ENCODE data around the gene PHYH.

GRCh38 chr10:13276749-13277365 is 23.0 kb downstream of the PHYH start:
- peak; percentile 39 for TF ChIP-seq CTCF (conservative IDR thresholded peaks at IDR 0.05; ENCODE audit: low read depth, low read length)
- no peak for TF ChIP-seq POLR2A (IDR thresholded peaks at IDR 0.05; ENCODE audit: low read depth, low read length)
- no peak for TF ChIP-seq CEBPB (IDR thresholded peaks at IDR 0.05; ENCODE audit: low read depth, low read length)
- no peak for TF ChIP-seq MAZ (IDR thresholded peaks at IDR 0.05; ENCODE audit: borderline replicate concordance, low read depth, low read length)
- no peak for TF ChIP-seq RCOR1 (IDR thresholded peaks at IDR 0.05; ENCODE audit: insufficient replicate concordance, low read length)
